HG02884 (cell line): Measurements from ENCODE around the gene AGBL1.

Source experiments
- ATAC-seq: cut with Tn5 transposase; IDR thresholded peaks from one replicate; pipeline ENCODE4 v1.9.1; 2021; ENCODE audit warnings: mild to moderate bottlenecking, moderate library complexity; ENCODE audit not compliant: unreplicated experiment

Gene AGBL1

GRCh38 chr15:86235667-86236066, 156.0 kb downstream of the AGBL1 start:
- no peak for ATAC-seq

GRCh38 chr15:86236356-86237110, 156.9 kb downstream of the AGBL1 start:
- ATAC-seq = no peak

GRCh38 chr15:86237111-86237500, 157.4 kb downstream of the AGBL1 start:
- no peak for ATAC-seq

- ATAC-seq = no peak
Observed at GRCh38 chr15:86247249-86247955, 167.7 kb downstream of the AGBL1 start.

GRCh38 chr15:86255247-86255646, 175.6 kb downstream of the AGBL1 start:
- ATAC-seq = no peak

GRCh38 chr15:86256628-86257027, 177.0 kb downstream of the AGBL1 start:
- ATAC-seq = no peak

GRCh38 chr15:86259589-86259988, 179.9 kb downstream of the AGBL1 start:
- ATAC-seq = no peak

- no peak for ATAC-seq
Observed at GRCh38 chr15:86263230-86263629, 183.6 kb downstream of the AGBL1 start.

GRCh38 chr15:86266896-86267484, 187.3 kb downstream of the AGBL1 start:
- no peak for ATAC-seq

- no peak for ATAC-seq
Observed at GRCh38 chr15:86267892-86268291, 188.2 kb downstream of the AGBL1 start.

- ATAC-seq = no peak
Observed at GRCh38 chr15:86268558-86268957, 188.9 kb downstream of the AGBL1 start.

GRCh38 chr15:86273309-86273708, 193.6 kb downstream of the AGBL1 start:
- no peak for ATAC-seq

GRCh38 chr15:86275361-86275760, 195.7 kb downstream of the AGBL1 start:
- ATAC-seq = no peak

GRCh38 chr15:86278586-86278985, 198.9 kb downstream of the AGBL1 start:
- ATAC-seq = no peak

GRCh38 chr15:86284635-86285034, 205.0 kb downstream of the AGBL1 start:
- ATAC-seq = no peak

- ATAC-seq = no peak
Observed at GRCh38 chr15:86295511-86295910, 215.8 kb downstream of the AGBL1 start.

GRCh38 chr15:86296769-86297168, 217.1 kb downstream of the AGBL1 start:
- ATAC-seq = no peak

- no peak for ATAC-seq
Observed at GRCh38 chr15:86300390-86301125, 220.9 kb downstream of the AGBL1 start.

- ATAC-seq = no peak
Observed at GRCh38 chr15:86311568-86312280, 232.1 kb downstream of the AGBL1 start.

GRCh38 chr15:86312486-86312885, 232.8 kb downstream of the AGBL1 start:
- ATAC-seq = no peak

- ATAC-seq = no peak
Observed at GRCh38 chr15:86316216-86316615, 236.5 kb downstream of the AGBL1 start.
